ENCODE results near the gene N4BP3.
"Not testable (repeated sequence)": the region's sequence is repeated elsewhere in the genome, so short reads cannot be mapped to it uniquely, and the experiment has no call there.

The N4BP3 gene, protein sequence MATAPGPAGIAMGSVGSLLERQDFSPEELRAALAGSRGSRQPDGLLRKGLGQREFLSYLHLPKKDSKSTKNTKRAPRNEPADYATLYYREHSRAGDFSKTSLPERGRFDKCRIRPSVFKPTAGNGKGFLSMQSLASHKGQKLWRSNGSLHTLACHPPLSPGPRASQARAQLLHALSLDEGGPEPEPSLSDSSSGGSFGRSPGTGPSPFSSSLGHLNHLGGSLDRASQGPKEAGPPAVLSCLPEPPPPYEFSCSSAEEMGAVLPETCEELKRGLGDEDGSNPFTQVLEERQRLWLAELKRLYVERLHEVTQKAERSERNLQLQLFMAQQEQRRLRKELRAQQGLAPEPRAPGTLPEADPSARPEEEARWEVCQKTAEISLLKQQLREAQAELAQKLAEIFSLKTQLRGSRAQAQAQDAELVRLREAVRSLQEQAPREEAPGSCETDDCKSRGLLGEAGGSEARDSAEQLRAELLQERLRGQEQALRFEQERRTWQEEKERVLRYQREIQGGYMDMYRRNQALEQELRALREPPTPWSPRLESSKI

DNA sequence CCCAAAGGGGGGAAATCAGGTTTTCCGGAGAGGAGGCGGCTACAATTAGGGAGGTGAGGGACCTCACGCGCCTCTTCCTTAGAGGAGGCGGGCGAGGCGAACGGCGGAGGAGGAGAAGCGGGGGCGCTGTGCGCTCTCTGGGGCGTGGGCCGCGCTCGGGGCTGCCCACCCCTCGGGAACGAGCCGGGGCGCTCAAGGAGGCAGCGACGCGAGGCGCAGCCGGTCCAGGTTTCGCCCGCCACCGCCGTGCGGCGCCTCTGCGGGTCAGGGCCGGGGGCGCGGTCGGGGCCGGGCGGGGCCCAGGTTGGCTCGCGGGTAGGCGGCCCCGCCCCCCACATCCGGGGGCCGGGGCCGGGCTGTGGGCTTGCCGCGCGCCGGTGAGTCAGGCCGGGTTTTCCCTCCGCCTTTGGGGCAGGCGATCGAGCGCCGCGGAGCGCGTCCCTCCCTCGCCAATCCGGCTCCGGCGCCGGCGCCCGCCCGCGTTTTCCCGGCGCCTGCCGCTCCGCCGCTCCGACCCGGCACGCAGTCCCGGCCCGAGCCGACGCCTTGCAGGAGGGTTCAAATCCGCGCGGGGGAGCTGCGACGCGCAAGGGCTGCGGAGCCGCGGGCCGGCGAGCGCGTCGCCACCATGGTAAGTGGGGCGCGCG lies at the start of gene N4BP3:
Gene N4BP3 (plus strand): TSS at position 392 of the 647 bp plus-strand sequence. CDS start 6,052 bp downstream, outside the sequence.
- peak; percentile 87 for DNase-seq

DNA sequence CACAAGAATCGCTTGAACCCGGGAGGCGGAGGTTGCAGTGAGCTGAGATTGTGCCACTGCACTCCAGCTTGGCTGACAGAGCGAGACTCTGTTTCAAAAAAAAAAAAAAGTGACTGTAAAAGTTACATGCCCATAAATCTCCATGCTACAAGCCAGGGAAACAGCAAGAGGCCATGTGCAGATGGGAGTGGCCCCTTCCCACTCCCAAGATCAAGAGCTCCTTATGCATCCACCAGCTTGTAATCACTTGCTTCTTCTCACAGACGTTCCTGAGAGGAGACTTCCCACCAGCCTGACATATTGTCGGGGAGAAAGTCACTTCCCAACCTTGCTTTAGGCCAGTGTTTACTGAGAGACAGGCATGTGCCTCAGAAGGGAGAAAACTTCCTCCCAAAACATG lies 45.6 kb upstream of the N4BP3 start:
- no peak for DNase-seq

DNA sequence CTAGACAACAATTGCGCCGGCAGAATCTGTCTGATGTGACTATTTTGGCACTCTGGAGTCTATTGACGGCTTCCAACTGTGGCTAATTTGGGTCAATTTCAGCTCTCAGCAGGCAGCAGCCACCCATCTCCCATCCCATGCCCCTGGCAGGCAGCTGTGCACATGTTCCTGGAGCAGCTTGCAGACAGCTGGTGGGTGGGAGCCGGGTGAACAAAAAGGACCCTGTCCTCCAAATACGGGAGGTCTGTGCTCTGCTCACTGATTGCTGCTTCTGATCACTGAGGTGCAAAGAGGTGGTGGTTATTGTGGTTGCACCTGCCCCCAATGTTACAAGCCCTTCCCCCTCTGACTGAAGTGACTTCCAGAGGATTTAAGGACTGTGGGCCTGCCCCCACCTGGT lies 45.0 kb upstream of the N4BP3 start:
- peak; percentile 95 for DNase-seq

DNA sequence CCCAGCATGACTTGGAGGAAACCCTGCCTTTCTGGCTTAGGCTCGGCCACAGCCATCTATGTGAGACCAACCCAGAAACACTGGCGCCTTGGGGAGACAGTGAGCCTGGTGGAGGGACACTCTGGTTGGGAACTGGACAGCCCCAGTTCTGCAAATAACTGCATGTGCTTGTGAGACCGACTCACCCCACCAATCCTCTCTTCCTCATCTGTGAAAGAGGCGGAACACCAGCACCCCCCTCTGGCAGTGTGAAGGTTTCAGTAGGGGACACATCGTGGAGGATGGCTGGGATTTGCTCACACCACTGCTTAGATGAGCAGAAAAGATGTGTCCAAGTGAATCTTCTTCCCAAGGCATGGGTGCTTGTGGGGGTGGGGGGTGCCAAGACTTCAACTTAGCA lies 43.4 kb upstream of the N4BP3 start:
- no peak for DNase-seq

DNA sequence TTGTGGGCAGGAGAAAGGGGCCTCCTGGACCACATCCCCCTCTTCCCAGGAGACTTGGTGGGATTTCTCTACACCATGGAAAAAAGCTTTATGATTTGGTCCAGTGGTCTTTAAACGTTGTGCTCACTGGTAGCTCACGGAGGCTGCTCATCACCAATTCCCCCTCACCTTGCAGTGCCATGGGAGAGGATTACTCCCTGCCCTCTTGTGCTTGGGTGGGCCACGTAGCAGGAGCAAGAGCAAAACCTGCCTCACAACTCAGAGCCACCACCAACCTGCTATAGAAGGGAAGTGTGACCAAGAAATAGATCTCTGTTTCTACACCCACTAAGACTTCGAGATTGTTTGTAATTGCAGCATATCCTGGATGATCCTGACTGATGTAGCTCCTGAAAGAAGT lies 42.2 kb upstream of the N4BP3 start:
- DNase-seq: no peak

DNA sequence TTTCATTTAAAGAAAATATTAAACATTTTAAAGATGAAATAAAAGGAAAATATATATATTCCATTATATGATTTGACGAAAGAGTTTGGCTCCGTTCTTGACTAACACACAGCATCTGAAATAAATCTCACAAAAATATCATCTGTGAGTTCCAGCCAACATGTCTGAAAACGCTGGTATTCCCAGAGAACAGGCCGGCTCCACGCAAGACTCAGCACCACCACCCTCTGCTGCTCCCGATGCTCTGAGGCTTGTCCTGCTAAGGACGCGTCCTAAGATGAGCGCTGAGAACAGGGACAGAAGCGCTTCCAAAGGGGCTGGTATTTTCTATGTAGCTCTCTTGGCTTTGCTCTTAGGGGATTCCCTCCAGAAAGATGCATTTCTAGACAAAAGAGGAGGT lies 40.6 kb upstream of the N4BP3 start:
- no peak for DNase-seq

DNA sequence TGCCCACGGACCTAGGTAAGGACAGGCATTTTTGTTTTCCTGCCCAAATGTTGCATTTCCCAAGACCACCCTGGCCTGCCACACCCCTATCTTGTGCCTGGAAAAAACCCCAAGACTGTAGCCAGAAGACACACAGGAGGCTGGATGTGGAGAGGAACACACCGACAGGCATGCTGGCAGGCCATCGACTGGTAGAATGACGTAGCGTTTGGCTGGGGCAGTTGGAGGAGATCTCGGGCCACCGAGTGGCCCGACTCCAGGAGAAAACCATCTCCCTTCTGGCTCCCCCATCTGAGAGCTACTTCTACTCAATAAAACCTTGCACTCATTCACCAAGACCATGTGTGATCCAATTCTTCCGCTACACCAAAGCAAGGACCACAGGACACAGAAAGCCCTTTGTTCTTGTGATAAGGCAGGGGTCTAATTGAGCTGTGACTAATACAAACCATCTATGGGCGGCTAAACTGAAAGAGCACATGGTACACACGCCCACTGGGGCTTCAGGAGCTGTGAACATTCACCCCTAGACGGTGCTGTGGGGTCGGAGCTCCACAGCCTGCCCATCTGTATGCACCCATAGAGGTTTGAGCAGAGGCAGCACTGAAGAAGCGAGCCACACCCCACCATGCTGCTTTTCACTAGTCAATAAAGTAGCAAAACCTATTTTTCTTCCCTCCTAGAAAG lies 38.9 kb upstream of the N4BP3 start:
- DNase-seq: no peak

DNA sequence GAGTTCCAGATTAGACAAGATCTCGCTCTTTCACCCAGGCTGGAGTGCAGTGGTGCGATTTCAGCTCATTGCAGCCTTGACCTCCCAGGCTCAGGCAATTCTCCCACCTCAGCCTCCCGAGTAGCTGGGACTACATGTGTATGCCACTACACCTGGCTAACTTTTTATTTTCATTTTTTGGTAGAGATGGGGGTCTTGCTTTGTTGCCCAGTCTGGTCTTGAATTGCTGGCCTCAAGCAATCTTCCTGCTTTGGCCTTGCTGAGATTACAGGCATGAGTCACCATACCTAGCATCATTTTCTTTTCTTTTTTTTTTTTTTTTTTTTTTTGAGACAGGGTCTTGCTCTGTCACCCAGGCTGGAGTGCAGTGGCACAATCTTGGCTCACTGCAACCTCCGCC lies 36.4 kb upstream of the N4BP3 start:
- not testable (repeated sequence) for DNase-seq

DNA sequence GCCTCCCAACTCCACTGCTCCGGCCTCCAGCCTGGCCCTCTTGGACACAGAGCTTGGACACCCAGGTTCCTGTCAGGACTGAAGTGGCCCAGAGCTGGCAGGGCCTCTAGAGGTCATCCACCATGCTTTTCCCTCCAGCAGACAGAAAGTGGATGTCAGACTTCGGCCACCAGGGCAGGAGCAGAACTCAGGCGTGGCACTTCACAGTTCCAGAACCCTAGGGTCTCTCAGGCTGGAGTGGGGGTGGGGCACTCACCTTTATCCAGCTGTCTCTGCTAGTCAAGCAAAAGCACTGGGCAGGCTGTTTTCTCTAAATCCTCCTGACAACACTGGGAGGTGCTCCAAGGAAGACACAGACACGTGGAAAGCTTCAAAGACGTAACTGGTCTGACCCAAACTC lies 35.6 kb upstream of the N4BP3 start:
- no peak for DNase-seq

DNA sequence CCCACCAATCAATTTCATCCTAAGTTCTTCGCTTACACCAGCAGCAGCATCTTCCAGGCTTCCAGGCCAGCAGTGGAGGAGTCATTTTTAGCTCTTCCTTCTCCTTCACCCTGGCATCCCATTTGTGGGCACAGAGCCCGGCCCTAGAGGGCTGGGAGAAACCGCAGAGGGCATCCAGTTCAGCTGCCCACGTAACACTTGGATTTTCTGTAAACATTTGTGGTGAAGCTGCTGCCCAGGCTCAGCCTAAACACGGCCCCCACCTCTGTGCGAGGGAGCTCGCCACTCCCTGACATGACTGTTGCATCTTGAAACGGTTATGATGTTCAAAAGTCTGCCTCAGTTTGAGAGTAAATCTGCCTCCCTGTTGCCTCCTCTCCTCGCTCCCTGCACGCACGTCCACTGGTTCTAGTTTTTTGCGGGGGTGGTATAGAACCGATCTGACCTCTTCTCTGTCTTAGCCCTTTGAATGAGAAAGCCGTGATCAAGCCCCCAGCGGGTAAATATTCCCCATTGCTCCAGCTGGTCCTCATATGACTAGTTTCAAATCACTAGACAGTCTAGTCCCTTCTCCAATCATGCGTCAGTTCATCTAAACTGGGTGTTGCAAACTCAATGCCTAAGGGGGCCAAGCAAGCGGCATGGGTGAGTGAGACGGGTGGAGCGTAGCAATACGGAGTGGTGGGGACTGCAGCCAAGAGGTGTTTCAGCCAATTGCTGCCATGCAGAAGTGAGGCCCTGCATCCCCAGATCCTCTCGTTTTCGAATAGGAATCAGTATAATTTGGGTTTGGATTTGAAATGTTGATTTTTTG lies 34.9 kb upstream of the N4BP3 start:
- no peak for DNase-seq

DNA sequence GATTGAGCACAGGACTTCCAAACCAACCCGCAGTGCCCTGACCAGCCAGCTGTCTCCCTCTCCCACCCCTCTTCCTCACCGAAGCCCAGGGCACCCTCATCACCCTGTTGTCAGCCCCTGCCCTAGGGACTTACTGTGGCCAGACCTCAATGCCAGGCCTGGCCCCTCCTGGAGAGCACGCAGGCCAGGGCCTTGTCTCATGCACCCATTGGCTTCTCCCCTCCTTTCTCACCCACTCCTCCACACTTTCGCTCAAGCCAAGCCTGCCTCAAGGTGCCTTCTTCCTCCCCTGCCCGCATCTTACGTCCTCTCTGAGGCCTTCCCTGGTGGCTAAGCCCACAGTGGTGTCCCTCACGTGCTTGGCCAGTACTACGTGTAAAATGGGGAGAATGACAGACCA lies 33.3 kb upstream of the N4BP3 start:
- DNase-seq: no peak

DNA sequence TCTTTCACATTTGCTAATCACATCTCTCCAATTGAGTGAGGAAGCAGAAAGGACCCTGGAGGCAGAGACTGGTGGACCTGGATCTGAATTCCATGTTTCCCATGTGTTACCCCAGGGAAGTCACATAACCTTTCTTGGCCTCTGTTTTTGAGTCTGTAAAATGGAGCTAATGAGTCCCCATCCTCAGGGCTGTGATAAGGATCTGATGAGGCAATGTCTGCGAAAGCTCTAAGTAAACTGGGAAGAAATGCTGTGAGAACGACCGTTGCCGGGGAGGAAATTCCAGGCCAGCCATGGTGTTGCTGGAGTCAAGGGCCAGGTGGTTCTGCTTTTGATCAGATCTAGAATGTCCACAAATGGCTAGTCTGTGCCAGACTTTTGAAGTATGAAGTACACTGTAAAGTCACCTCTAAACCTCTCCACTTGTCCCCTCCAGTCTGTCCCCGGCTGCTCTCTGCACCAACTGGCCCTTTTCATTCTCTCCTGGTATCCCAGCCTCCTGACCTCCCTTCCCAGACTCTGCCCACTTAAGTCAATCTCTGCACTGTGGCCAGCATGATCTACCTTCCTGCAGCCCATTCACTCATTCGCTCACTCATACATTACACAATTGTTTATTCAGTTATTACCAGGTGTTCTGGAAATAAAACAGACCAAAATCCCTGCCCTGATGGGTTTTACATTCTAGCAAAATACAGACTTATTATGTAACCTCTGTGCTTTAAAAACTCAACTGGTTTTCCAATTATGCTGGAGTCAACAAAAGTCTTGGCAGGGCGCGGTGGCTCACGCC lies 32.5 kb upstream of the N4BP3 start:
- no peak for DNase-seq

DNA sequence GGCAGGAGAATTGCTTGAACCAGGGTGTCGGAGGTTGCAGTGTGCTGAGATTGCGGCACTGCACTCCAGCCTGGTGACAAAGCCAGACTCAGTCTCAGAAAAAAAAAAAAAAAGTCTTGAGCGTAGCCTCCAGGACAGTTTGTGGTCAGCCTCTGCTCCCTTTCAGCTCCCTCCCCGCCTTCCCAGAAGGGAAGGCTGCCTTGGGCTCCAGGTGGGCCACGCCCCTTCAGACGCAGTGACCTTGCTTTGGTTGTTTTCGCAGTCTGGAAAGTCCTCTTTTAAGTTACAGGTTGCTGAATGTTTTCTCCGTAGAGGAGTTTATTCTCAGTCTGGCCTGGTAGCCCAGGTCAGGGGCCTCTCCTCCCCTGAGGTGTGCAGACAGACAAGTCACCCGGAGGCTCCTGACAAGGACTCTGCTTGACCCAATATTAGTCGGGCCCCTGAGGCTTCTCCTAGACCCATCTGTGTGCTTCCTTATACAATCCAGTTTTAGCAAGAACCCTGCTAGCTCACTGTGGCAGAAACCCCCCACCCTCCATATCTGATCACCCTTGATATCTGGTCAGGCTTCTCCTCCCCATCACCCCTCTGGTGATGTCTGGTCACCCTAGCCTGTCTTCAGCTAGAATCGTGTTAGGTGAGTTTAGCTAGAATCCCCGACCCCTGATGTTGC lies 31.6 kb upstream of the N4BP3 start:
- DNase-seq: no peak

DNA sequence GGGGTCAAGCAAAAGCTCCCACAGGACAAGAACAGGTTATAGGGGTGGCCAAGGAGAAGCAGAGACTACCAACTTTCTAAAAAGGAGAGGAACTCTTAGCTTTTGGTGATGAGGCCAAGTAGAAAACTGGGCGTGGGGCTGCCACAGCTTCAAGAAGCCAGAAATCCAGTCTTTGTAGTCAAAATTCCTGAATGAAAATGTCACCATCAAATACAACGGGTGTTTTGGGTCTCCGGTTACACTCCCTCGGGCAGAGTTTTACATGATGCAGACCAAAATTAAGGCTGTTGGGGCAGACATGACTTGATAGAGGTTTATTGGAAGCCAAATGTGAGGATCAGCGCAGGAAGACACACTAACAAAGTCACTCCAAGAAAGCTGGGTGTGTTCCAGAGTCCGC lies 29.4 kb upstream of the N4BP3 start:
- DNase-seq: no peak

DNA sequence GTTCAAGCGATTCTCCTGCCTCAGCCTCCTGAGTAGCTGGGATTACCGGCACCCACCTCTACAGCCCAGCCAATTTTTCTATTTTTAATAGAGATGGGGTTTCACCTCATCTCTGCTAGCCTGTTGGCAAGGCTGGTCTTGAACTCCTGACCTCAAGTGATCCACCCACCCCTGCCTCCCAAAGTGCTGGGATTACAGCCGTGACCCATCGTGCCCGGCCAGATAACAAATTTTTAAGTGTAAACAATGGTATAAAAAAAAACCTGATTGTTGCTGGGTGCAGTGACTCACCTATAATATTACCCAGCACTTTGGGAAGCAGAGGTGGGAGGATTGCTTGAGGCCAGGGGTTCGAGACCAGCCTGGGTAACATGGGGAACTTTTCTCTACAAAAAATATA lies 28.0 kb upstream of the N4BP3 start:
- DNase-seq: no peak

DNA sequence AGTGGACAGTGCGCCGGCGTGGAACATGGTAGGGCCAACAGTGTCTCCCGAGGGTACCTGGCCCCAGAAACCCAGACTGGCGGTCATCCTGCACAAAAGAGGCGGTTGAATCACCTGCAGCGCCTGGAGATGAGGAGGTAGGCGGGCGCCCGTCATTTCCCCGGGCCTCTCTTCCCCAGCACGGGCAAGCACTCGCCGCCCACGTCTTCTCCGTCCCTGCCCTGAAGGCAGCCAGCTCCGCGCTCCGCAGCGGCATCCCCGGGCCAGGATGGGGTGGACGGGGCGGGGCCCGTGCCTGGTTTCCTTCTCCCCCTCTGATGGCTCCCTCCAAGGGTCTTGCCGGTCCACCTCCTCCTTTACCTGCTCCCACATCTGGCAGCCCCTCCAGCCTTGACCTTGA lies 27.1 kb upstream of the N4BP3 start:
- no peak for DNase-seq

DNA sequence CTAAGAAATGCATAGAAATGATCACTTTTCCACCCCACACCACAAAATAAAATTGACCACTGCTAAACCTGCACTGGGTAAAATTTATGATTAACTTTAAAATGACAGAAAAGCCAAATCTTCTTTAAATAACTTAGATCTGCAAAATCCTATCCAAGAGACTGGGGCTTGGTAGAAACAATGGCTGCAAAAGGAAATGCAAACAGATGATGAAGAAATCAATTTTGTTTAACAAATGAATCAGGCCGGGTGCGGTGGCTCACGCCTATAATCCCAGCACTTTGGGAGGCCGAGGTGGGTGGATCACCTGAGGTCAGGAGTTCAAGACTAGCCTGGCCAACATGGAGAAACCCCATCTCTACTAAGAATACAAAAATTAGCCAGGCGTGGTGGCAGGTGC lies 26.1 kb upstream of the N4BP3 start:
- not testable (repeated sequence) for DNase-seq

DNA sequence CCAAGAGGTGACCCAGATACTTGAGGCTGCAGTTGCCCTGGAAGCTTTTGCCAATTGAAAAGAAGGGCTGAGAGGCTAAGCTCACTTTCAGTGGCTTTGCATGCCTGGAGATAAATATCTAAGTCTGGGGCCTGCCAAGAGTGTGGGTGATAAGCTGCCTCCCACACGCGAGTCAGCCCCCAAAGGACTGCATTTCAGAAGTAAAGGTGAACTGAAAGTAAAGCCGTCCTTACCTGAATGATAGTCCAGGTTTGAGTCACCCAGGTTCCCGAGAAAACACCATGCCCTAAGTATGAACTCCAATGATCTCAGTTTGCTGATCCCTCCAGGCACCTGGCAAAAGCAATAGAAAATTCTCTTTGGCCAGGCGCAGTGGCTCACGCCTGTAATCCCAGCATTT lies 22.5 kb upstream of the N4BP3 start:
- no peak for DNase-seq

DNA sequence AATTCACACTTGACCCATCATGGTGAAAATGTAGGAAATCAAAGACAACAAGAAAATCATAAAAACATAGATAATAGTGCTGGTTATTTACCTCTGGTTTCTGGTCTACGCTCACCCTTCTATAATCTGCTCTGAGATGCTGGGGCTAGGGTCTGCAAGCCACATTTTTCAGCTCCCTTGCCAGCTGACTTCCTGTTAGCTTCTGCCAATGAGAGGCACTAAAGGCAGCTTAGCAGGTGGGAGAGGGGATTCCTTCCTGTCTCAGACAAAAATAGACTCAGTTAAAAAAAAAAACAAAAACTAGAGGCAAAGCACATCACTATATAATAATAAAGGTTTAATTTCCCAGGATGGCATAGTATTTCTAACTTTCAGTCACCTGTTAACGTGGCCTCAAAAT lies 20.2 kb upstream of the N4BP3 start:
- no peak for DNase-seq

DNA sequence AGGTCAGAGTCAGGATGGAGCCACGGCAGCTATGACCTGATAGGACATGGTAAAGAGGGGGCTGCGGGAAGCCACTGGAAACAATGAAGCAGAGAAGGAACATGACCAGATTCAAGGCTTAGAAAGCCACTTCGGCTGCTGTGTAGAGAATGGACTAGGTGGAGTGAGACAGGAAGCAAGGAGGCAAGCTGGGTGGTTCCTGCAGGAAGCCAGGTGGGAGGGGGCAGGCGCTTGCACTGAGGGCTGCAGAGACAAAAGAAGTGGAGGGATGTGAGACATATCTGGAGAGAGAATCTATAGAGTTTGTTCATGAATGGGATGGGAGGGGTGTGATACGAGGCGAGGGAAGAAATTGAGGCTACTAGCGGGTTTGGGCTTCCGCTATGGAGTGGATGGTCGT lies 19.0 kb upstream of the N4BP3 start:
- no peak for DNase-seq

DNA sequence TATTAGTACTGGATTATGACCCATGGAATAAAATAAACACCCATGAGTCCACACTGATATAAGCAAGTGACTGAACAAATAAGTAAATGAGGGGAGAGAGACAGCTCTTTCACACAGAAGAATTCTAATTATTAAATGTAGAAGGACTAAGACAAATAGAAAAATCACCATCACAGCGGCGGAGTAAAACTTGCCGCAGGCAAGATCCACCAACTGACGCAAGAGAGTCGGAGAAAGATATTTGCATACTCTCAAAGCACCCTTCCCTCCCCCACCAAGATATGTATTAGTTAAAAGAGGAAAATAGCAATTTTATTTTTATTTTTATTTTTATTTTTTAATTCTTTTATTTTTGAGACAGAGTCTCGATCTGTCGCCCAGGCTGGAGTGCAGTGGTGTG lies 14.6 kb upstream of the N4BP3 start:
- DNase-seq: no peak

DNA sequence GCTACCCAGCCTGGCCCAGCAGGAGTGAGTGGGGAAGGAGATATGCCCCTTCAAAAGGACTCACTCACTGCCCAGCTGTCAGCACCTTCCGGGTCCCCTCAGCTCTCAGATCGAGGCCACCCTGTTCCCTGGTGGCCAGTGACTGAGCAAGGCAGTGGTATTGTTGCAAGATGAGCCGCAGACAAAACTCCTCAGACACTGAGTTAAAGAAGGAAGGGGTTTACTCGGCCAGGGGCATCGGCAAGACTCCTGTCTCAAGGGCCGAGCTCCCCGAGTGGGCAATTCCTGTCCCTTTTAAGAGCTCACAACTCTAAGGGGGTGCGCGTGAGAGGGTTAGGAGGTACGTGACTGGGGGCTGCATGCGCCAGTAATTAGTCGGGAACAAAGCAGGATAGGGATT lies 9.7 kb upstream of the N4BP3 start:
- DNase-seq: no peak

Data from NCI-H345 (cell line).